PC-3 (cell line): Measurements from ENCODE around the gene GADD45G.

ENCODE experiments used
- CTCF ChIP-seq: fragments of 300-600 bp; sonication (generic); conservative IDR thresholded peaks from 2 replicates; pipeline ENCODE4 v1.5.1; 2017; ENCODE audit warnings: antibody characterized with exemption, low read depth, mild to moderate bottlenecking, low read length
- EZH2 ChIP-seq: fragments of 300-600 bp; sonication (generic); IDR thresholded peaks from one replicate; pipeline ENCODE4 v1.6.1; 2017; ENCODE audit warnings: antibody characterized with exemption, mild to moderate bottlenecking, low read length; ENCODE audit not compliant: unreplicated experiment
- EZH2phosphoT487 ChIP-seq: fragments of 300-600 bp; sonication (generic); IDR thresholded peaks from 2 replicates; pipeline ENCODE4 v1.6.1; 2018; ENCODE audit warnings: mild to moderate bottlenecking, antibody characterized with exemption, low read length, borderline replicate concordance

GRCh38 chr9:89613912-89614892, 9.4 kb downstream of the GADD45G start:
- no peak for TF ChIP-seq EZH2
- TF ChIP-seq CTCF: no peak
- TF ChIP-seq EZH2phosphoT487: no peak
